Measurements from ENCODE around the gene CYS1.

DNA sequence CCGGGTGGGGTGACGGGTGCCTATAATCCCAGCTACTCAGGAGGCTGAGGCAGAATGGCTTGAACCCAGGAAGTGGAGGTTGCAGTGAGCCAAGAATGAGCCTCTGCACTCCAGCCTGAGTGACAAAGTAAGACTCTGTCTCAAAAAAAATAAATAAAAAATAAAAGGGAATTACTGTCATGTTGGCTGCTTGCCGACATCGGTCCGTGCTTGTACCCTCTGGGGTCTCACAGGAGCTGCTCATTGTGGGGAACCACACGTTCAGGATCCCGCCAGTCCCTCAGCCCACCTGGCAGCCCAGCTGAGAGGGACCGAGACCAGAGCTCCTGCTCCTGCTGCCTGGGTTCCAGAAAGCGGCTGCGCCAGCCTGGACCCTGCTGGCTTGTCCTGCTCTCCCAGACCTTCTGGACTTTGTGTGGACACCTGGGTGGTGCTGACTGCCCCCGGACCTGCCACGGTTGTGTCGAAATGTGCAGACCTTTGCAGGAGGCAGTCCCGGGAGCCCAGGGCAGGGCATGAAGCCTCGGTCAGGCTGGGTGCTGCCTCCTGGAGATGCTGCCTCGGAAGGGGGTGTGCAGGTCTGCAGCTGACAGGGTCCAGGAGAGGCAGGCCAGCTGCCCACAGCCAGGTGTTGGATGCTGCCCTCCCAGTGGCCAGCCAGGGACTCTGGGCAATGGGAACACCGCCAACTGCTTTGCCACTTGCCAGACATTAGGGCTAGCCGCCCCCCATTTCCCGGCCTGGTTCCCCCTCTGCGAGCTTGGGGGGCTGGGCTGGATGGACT lies 20.5 kb downstream of the CYS1 start:
- TF ChIP-seq, protein P1, sequence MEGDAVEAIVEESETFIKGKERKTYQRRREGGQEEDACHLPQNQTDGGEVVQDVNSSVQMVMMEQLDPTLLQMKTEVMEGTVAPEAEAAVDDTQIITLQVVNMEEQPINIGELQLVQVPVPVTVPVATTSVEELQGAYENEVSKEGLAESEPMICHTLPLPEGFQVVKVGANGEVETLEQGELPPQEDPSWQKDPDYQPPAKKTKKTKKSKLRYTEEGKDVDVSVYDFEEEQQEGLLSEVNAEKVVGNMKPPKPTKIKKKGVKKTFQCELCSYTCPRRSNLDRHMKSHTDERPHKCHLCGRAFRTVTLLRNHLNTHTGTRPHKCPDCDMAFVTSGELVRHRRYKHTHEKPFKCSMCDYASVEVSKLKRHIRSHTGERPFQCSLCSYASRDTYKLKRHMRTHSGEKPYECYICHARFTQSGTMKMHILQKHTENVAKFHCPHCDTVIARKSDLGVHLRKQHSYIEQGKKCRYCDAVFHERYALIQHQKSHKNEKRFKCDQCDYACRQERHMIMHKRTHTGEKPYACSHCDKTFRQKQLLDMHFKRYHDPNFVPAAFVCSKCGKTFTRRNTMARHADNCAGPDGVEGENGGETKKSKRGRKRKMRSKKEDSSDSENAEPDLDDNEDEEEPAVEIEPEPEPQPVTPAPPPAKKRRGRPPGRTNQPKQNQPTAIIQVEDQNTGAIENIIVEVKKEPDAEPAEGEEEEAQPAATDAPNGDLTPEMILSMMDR (optimal IDR thresholded peaks at IDR 0.05 in 1 of 3, IDR thresholded peaks at IDR 0.05 in 1 of 3, conservative IDR thresholded peaks at IDR 0.05 in 1 of 3; ENCODE audit: extremely low read depth in 1 of 3, insufficient read depth in 2 of 3, low read length in 3 of 3): no peak
- TF ChIP-seq EZH2 (IDR thresholded peaks at IDR 0.05; ENCODE audit: low read length): no peak
